NCI-H446 treated with DMSO at 0.1 percent for 48 hours (cell line): Measurements from ENCODE around the gene DEF6.
"Not testable (repeated sequence)": the region's sequence is repeated elsewhere in the genome, so short reads cannot be mapped to it uniquely, and the experiment has no call there.

Source experiments
- DNase-seq: peaks from one replicate; lab custom pipeline; 2025; lab: John Stamatoyannopoulos, UW

DEF6 gene

DNA sequence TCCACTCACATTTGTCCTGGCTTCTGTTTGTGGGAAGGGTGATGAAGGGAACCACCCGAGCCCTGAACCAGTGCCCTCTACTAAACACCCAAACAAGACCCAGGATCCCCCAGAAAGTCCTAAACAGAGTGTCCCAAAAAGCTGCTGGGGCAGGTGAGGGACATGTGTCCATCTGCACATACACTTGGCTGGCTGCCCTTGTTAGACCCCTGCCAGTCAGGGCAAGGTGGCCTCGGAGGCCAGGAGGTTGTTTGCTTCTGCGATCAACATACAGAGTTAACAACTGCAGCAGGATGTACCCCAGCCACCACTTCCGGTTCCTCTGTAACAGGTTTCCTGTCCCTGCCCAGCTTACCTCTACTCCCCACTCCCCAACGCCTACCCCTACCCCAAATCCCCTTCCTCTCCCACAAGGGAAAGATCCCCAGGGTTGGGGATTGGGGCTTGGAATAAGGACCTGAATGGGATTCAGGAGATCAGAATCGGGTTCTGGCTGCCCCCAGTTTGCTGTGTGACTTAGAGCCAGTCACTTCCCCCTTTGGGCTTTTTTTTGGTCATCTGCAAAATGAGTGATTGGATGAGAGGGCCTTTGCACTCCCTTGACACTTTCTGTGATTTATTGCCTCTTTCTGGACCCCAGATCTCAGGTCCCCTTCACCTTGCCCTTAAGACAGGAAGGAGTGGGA lies 13.9 kb downstream of the DEF6 start:
- no peak for DNase-seq

DNA sequence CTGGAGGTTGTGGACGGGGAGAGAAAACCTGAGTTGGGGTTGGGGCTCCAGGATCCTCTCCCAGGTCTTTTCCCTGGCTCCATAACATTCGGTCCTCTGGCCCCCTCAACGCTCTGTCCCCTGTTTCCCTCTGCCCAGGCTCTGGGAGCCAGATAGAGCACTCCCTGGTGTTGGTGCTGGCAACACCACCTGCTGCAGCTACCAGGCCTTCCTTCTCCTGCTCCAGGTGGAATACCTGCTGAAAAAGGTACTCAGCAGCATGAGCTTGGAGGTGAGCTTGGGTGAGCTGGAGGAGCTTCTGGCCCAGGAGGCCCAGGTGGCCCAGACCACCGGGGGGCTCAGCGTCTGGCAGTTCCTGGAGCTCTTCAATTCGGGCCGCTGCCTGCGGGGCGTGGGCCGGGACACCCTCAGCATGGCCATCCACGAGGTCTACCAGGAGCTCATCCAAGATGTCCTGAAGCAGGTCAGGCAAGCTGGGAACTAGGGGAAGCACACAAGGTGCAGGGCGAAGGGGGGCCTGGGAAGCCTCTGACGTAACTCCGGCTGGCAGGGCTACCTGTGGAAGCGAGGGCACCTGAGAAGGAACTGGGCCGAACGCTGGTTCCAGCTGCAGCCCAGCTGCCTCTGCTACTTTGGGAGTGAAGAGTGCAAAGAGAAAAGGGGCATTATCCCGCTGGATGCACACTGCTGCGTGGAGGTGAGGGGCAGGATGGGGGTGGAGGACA lies 14.6 kb downstream of the DEF6 start:
- DNase-seq, result no peak

DNA sequence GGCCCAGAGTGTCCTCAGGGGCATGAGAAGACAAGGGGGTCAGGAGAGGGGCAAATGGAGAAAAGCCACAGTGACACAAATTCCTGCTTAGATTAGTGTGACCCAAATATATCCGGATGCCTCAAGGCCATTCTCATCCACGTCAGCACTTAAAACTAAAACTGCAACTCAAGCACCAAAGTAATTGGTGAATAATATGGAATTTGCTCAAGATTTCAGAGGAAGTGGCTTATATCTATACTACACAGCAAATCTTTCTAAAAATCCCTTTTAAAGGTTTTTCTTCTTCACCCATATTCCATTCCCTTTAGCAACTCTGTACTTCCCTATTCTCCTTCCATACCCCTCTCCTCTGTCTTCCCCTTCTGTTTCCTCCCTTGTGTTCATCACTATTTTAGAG lies 15.2 kb downstream of the DEF6 start:
- no peak for DNase-seq

DNA sequence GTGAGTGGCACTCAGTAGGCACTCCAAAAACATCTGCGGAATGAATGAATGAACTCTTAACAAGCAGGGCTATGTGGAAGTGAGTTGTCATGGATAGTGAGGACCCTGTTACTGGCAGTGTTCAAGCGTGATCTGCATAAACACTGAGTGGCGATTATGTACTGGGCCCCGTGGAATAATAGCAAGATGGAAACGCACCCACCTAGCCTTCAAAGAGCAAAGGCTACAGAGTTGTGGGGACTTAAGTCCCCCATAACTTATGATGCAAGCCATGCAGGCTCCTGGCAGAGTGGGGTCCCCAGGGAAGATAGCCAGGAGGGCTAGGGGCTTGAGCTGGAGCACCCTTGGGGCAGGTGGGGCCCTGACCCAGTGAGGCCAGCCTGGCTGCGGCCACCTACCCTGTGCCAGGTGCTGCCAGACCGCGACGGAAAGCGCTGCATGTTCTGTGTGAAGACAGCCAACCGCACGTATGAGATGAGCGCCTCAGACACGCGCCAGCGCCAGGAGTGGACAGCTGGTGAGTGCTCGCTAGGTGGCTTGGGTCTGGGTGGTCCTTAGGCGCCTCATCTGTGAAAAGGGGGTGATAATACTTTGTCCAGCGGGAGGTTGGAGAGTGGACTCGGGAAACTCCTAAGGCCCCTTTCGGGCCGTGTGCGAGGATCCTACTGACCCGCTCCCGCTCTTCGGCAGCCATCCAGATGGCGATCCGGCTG lies 20.0 kb downstream of the DEF6 start:
- DNase-seq, result no peak

DNA sequence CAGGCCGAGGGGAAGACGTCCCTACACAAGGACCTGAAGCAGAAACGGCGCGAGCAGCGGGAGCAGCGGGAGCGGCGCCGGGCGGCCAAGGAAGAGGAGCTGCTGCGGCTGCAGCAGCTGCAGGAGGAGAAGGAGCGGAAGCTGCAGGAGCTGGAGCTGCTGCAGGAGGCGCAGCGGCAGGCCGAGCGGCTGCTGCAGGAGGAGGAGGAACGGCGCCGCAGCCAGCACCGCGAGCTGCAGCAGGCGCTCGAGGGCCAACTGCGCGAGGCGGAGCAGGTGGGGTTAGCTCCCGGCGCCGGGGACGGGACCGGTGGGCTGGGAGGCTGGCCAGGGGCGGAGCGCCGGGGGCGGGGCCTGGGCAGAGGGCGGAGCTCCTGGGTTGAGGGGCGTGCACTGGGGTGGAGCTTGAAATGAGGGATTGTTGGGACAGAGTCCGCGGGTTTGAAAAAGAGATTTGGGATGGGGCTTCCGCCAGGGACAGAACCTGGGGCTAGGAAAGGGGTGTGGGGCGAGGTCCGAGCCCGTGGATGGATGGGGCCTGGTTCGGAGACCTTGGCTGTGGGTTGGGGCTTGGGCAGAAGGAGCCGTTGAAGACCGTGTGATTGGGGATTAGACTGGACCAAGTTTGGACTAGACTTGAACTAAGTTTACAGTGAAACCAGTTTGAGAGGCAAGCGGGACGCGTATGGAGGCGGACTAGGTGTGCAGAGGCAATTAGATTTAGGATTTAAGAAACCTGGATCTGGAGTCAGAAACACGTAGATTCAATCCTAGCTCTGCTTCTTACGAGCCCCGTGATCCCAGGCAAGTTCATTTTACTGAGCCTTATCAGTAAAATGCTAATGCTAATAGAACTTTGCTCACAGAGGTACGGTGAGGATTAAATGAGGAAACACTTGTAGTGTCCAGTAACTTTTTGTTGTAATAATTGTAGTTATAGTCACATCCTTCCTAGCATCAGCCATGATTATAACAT lies 20.9 kb downstream of the DEF6 start:
- peak; percentile 36 for DNase-seq

DNA sequence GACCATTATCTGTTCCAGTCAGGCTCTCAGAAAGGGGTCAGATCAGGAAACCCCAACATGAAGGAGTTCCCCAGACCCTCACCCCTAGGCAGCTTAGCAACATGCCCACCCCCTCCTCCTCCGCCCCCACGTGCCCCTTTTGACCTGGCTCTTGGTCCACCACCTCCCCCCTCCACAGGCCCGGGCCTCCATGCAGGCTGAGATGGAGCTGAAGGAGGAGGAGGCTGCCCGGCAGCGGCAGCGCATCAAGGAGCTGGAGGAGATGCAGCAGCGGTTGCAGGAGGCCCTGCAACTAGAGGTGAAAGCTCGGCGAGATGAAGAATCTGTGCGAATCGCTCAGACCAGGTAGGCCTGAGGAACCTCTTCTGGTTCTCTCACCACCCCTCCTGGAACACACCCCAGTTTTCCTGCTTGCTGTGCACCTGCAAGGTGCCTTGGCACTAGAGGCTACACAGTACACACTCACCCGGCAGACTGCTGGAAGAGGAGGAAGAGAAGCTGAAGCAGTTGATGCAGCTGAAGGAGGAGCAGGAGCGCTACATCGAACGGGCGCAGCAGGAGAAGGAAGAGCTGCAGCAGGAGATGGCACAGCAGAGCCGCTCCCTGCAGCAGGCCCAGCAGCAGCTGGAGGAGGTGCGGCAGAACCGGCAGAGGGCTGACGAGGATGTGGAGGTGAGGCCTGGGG lies 21.9 kb downstream of the DEF6 start:
- DNase-seq, result no peak

DNA sequence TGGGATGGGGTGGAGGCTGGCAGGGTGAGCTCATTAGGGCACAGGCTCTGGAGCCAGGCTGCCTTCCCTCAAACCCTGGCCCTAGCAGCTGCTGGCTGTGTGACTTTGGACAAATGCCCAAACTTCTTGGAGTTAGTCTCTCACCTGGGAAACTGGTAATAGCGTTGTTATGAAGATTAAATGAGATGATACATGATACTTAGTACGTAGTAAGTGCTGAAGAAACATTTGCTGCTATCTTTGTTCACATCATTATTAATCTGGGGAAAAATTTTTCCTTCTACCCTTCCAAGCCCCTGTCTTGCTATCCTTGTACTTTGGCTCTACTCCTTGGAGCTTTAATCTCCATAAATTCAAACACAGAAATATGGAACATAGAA lies 22.4 kb downstream of the DEF6 start:
- DNase-seq, result no peak

DNA sequence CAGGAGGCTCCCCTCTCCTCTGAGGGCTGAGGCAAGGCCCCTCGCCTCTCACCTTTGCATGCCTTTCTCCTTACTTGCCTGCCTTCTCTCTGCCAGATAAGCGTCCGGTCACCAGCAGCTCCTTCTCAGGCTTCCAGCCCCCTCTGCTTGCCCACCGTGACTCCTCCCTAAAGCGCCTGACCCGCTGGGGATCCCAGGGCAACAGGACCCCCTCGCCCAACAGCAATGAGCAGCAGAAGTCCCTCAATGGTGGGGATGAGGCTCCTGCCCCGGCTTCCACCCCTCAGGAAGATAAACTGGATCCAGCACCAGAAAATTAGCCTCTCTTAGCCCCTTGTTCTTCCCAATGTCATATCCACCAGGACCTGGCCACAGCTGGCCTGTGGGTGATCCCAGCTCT lies 23.5 kb downstream of the DEF6 start:
- DNase-seq, result no peak

DNA sequence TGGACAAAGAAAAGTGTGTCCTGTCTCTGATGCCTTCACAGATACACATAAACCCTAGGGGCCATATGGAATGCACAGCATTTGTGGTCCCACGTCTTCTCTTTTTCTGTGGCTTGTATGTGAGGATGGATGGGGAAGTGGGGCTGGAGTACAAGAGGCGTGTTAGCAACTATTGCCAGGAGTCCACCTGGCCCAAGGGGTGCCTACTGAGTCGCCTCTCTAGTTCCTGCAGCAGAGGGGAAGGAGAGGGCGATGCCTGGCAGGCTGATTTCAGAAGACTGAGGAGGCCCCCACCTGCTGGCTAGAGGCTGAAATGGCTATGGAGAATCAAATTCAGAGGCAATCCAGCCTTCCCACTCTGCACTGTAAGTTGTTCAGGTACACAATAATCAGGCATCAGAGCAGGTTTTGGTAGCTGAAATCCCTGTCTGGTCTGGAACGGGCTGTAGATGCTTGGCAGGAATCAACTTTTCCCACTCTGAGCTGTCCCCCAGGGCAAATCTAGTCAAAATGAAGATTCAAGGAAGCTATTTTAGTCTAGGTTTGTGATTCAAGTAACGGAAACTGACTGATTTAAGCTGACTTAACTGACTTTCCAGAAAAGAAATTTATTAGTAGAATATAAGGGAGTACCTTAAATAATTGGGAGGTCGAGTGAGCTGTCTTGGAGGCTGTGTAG lies 29.9 kb downstream of the DEF6 start:
- no peak for DNase-seq

DNA sequence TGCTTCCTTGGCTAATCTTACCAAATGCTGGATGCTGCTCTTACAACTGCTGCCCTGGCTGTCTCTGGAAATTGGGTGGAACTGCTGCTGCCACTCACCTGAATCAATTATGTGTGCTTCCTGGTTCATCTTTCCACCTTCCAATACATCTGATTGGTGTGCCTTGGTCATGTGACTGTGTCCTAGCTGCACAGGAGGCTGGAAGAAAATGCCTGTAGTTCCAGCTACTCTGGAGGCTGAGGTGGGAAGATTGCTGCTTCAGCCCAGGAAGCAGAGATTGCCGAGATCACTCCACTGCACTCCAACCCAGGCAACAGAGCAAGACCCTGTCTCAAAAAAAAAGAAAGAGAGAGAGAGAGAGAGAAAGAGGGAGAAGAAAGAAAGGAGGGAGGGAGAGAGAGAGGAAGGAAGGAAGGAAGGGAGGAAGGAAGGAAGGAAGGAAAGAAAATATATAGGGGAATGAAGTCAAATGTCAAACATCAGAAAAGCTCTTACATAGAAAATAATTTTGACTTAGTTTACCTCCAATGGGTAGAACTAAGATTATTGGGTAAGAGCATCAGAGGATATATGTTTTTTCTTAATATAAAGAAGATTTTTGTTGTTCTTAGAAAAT lies 30.6 kb downstream of the DEF6 start:
- DNase-seq, result no peak

DNA sequence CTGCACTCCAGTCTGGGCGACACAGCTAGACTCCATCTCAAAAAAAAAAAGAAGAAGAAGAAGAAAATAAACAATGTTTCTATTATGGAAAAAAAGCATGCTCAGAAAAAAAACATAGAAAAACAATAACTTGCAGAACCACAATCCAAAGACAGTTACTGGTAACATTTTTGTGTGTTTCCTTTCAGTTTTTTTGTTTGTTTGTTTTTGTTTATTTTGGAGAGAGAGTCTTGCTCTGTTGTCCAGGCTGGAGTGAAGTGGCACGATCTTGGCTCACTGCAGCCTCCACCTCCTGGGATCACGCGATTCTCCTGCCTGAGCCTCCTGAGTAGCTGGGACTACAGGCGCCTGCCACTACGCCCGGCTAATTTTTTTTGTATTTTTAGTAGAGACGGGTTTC lies 31.3 kb downstream of the DEF6 start:
- DNase-seq, result not testable (repeated sequence)

DNA sequence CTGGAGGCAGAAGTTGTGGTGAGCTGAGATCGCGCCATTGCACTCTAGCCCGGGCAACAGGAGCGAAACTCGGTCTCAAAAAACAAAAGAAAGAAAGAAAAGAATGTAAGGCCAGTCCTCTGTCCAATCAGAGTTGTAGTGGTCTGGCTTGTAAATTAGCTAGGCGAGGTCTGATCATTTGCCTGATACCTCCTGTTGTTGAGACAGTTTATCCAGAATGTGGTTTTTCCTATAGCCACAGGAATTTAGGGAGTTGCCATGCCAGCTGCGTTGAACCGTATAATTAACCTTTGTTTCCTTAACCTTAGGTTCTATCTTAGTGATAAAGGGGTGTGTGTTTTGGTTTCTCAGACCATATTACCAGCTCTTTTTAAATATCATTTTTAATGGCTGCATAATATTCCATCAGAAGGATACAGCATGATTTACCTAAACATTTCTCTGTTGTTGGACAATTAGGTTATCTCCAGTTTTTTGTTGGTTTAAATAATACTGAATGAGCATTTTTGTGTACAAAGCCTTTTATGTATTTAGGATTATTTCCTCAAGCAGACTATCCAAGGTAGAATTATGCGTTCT lies 33.0 kb downstream of the DEF6 start:
- DNase-seq, result no peak

DNA sequence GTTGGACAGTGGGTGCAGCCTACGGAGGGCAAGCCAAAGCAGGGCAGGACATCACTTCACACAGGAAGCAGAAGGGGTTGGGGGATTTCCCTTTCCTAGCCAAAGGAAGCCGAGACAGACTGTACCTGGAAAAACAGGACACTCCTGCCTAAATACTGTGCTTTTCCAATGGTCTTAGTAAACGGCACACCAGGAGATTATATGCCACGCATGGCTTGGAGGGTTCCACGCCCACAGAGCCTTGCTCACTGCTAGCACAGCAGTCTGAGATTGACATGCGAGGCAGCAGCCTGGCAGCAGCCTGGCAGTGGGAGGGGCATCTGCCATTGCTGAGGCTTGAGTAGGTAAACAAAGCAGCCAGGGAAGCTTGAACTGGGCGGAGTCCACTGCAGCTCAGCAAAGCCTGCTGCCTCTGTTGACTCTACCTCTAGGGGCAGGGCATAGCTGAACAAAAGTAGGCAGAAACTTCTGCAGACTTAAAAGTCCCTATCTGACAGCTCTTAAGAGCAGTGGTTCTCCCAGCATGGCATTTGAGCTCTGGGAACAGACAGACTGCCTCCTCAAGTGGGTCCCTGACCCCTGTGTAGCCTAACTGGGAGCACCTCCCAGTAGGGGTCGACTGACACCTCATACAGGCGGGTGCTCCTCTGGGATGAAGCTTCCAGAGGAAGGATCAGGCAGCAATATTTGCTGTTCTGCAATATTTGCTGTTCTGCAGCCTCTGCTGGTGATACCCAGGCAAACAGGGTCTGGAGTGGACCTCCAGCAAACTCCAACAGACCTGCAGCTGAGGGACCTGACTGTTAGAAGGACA lies 34.7 kb downstream of the DEF6 start:
- peak; percentile 18 for DNase-seq

DNA sequence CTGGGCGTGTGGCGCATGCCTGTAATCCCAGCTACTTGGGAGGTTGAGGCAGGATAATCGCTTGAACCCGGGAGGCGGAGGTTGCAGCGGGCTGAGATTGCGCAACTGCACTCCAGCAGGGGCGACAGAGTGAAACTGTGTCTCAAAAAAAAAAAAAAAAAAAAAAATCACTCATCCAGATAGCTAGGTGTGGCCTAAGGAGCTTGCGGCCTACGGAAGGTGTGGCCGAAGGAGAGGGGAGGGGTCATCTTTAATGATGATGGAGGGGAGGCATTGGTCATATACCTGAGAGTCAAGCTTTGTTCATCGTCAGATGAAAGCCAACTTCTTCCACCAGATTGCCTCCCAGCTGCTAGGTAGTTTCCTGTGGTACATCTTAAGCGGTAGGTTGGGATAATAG lies 43.9 kb downstream of the DEF6 start:
- DNase-seq, result no peak

DNA sequence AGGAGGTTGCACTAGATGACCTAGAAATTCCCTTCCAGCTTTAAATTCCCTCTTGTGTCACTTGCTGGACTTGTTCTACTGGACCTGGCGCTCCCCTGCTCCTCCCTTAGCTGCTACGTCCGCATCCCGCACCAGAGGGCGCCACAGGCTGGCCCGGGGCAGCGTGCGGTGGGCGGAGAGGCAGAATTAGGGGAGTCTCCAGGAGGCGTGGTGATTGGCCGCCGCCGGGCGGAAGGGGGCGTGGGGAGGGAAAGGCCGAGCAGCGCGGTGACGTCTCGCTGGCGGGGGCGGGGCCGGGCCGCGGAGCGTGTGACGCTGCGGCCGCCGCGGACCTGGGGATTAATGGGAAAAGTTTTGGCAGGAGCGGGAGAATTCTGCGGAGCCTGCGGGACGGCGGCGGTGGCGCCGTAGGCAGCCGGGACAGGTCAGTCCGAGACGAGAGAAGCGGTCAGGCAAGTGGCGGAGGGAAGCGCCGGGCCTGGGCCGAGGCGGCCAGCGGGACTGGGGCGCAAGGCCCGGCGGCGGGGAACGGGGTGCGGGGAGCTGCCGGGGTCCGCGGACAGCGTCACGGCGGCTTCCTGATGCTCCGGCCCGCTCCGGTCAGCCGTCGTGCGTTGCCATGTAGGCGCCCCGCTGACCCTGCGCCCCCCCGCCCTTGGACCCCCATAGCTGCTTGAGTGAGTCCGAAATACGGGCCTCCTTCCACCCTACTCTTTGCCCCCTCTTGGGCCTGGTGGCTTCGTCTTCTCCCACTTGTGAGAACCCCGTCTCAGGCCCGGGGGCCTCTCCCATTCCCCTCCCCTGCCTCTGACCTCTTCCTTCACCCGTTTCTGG lies 44.9 kb downstream of the DEF6 start, which contains the start of gene PPARD:
PPARD (plus strand) TSS at position 301 of the 834 bp plus-strand sequence. CDS start 68,530 bp downstream, outside the sequence.
- DNase-seq, result peak; percentile 89

DNA sequence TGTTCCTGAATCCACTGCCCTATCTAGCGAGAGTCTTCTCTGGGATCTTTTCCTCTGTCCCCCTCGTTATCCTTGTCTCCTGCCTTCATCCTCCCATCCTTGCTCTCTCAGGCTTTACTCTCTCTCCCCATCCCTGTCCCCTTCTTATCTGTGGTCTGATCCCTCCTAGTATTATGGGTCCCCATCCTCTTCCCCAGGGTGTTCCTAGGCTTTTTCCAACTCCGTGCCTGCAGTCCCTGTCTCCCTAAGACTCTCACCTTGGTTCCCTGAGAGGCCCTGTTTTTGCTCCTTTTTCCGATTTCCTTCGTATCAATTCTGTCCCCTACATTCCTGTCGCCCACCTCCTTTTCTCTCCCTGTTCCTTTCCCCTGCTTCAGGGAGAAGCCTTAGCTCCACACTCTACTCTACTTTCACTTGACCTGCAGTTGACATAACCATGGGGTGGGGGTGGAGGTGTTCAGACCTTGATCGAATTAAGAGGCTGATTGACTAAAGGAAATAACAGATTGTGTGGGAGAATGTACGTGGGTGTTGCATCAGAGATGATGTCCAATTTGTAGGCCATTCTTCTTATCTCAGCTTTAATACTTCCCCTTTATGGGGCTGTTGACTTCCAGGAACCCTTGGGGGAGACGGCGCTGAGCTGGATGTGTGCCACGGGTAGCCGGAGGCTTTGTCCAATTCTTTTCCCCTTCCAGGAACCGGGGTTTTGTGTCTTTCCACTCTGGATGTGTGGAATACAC lies 45.6 kb downstream of the DEF6 start:
- DNase-seq, result no peak

DNA sequence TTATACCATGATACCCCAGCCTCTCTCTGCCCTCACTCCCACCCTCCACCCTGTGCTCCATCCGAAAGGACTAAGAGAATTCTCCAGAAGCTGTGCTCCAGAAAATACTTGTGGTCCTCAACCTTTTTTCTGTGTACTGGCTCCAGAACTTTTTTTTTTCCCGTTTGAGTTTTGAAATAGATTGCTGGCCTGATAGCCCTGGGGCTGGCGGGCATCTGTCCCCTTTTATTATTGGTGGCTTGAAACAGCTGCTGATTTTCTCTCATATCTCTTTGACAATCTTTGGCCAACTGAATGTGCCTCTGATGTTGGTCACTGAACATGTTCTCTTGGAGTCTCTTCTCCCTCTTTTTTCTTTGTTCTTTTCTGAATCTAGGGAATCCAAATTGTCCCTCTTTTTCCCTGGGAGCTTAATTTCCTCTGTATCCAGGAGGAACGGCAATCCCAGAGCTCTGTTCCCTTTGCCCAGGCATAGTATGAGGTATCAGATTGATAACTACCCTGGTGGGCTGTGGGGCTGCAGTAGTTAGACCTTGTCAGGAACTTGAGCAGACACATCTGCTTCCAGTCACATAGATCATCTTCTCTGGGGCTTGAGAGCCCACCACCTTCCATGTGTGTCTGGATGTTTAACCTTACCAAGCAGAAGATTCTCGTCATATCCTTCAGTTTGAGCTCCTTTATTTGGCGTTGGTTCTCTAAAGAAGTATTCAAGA lies 46.4 kb downstream of the DEF6 start:
- no peak for DNase-seq
